Midbrain (tissue), 1 donor: Measurements from ENCODE around the gene KCNG2.

Experiments used
- DNase-seq: peaks from one replicate; lab custom pipeline; 2025; lab: John Stamatoyannopoulos, UW

Gene KCNG2

DNA sequence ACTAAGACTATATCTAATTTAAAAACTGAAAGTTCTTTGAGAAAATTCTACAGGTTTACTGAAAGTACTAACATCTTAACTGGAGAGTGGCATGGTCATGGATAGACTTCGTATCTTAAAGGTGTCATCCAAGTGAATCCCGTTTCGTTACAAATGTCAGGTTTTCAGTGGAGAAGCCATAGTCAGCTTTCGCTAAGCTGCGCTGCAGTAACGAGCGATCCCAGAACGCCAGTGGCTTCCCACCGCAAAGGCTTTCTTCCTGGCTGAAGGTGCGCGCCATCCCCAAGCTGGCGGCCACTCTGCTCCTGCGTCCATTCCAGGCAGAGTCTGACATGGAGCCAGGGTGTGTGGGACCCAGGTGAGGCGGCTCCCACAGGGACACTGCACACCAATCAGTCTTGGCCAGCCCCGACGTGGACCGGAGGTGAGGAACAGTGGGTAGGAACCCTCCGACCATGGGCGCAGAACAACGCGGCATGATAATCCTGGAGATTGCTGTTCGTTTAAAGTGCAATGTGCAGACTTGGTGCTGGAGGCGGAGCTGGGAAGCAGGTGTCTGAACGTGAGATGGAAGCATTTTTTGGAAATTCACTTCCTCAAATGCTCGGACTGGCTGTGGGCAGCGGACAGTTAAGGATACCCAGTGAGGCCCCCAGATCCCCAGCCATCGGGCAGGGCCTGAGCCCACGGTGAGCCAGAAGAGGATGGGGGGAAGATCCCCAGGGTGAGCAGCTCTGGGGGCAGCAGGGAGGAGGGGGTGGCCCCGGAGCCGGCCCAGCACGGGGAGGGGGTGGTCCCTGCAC is 27.8 kb upstream of the KCNG2 start:
- no peak for DNase-seq

DNA sequence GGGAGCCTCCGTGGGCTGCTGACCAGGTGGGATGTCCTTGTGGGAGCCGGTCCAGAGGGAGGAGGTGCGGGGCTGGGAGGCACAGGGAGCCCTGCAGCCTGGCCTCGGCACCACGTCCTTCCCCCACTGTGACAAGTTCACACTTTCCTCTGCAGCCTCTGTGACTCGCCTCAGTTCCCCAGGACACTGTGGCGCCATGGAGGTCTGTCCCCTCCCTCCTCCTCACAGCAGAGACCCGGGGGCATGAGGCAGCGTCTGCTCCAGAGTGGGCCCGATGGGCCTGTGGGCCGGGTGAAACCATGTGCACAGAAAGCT is 27.3 kb upstream of the KCNG2 start:
- no peak for DNase-seq

DNA sequence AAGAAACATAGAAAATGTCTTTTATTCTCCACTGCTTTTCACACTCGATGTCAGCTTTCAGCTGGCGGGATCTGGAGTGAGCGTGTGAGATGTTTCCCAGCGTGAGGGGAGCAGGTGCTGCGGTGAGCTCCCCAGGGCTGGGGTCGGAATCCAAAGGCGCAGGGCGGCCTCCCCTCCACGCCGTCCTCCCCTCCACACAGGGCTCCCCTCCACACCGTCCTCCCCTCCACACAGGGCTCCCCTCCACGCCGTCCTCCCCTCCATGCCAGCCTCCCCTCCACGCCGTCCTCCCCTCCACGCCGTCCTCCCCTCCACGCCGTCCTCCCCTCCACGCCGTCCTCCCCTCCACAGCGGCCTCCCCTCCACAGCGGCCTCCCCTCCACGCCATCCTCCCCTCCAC is 26.9 kb upstream of the KCNG2 start:
- DNase-seq, result no peak

DNA sequence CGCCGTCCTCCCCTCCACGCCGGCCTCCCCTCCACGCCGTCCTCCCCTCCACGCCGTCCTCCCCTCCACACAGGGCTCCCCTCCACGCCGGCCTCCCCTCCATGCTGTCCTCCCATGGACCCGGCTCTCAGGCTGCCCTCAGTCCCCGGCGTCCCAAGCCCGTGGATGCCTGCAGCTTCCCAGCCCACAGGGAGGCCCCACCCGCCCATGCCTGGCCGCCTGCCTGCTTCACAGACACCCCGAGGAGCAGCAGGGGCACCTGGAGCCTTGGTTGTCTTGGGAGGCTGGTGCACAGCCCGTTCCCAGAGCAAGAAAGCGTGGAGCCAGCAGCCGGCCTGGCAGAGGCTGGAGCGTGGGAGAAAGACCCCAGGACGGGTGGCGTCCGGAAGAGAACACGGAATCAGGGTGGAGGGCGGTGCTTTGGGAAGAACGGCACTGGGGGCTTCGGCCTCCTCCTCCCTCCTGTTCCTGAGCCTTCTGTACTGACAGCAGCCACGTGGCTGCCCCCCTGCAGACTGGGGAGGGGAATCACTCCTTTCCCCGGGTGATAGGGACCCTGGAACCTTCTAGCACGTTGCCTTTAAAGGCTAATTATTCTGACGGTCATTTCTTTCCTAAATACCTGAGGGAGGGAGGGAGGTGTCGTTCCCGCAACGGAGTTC is 26.2 kb upstream of the KCNG2 start:
- no peak for DNase-seq

DNA sequence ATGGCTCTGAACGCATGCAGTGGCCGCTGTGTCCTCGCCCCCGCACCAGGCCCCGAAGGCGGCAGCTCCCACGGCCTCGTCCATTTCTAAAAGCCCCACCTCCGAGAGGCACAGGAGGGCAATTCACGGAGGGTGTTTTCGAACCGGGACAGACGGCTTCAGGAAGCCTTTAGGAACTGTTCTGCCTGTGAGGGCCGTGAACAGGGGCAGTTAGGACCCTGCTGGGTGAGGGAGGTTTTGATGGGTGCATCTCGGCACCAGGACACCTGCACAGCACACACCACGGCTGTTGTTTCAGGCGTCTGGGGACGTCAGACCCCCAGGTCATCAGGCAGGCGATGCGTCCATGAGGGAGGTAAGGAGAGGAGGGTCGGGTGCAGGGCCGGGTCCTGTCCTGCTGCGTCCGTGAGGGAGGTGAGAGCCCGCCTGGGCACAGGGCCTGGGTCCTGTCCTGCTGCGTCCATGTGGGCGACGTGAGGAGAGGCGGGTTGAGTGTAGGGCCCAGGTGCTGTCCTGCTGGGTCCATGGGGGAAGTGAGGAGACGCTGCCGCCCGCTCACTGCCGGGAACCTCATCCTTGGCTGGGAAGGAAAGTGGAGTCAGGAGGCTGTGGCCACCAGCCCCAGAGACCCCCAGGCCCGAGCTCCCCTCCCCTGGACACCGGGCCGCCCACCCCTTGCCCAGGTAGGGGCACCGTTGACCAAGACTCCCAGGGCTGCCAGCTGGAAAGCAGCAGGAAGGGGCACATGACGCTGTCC is 25.5 kb upstream of the KCNG2 start:
- DNase-seq, result no peak

DNA sequence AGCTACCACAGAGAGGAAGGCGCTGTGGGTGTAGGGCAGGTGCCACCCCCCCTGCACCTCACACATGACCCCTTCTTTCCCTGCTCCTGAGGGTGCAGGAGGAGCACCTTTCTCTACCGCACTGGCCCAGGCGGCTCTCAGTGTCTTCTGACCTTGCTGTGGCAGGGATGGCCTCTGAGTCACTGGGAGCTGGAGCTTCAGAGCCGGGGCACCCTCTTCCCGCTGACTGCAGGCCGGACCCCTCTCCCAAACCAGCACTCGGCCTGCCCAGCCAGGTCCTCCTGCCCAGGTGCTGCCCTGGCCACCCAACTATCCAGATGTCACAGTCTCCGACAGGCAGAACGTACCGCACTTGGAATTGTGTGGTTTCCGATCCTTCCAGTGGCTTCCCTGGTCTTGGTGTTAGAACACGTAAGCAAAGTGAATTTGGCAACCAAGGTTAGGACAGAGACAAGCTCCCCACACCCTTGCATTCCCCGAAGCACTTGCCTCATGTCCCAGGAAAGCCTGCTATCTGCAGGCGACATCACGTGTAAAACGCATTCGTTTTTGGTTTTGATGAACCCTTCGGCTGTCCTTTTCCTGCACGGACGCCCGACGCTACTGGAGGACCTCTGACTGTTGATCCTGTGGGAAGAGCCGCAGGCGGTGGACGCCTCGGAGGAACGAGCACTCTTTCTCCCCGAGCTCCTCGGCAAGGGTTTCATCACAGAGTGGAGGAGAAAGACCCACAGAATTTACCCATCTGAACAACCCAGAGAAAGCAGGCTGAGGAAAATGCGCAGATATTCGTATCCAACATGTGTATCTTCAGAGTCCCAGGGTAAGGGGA is 24.7 kb upstream of the KCNG2 start:
- no peak for DNase-seq

DNA sequence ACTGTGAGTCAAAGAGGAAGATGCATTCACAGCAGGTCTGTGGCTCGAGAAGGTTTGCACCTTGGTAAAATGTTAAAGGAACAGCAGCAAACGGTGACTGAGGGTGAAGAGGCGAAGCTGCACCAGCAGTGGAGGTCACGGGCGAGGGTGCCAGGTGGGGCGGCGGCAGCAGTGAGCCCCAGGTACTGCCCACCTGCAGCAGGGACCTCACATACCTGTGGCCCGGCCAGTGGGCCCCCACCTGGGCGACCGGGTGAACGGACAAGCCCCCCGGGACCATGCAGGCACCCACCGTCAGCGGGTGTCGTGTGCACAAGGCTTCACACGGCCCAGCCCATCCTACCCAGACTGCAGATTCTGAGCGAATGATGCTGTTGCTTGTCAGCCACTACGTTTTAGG is 23.6 kb upstream of the KCNG2 start:
- DNase-seq, result no peak

DNA sequence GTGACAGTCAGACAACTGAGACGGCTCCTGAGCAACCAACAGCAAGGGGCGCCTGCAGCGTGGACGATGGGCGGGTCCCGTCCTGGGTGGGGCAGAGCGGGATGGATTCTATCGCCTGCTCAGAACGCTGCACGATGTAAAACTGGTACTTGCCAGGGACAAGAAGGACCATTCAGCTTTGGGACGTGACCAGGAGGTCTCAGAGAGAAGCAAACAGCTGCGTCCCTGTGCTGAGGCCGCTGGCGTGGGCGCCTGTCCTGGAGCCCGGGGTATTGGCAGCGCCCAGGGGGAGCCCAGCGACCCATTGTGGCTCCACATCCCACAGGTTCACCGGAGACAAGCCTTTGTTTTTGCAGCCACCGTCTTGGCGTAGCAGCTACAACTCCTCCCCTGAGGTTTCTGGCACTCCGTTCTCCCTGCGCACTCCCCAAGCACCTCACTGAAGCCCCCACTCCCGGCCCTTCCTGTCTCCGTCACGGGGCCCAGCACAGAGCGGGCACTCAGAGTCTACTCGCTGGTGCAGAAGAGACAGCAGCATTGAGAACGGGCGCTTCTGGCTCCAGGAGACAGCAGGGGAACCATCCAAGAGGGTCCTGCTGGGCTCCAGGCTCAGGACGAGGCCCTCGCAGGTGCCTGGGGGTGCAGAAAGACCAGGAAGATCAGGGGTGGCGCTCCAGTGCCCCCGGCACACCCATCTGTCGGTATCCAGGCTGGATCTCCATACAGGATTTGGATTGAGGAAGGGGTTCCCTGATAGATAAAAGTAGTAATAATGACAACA is 22.1 kb upstream of the KCNG2 start:
- DNase-seq, result no peak

DNA sequence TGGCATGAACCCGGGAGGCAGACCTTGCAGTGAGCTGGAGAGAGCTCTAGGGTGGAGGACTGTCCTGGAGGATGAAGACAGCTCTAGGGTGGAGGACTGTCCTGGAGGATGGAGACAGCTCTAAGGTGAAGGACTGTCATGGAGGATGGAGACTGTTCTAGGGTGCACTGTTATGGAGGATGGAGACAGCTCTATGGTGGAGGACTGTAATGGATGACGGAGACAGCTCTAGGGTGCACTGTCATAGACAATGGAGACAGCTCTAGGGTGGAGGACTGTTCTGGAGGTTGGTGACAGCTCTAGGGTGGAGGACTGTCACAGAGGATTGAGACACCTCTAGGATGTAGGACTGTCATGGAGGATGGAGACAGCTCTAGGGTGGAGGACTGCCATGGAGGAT is 21.1 kb upstream of the KCNG2 start:
- DNase-seq, result no peak

DNA sequence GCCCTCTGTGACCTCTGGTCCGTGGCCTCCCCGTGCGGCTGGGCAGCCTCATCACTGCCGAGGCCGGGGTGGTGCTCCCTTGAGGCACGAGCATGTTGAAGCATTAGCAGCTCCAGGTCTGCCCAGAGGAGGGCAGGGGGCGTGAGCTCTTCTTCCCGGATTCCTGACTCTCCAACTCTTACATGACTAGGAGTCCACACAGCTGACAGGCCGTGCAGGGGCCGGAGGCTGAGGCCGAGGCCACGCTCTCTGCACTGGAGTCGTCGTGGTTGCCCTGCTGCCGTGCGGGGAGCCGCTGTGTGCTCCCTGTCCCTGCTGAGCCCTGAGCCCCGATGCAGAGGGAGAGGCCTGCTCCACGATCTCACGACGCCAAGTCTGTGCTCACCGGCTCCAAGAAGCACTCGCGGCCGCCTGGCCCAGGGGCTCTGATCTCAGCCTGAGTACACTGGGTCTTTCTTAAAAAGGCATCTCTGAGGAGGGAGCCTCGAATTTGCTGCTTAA is 19.4 kb upstream of the KCNG2 start:
- DNase-seq, result no peak

DNA sequence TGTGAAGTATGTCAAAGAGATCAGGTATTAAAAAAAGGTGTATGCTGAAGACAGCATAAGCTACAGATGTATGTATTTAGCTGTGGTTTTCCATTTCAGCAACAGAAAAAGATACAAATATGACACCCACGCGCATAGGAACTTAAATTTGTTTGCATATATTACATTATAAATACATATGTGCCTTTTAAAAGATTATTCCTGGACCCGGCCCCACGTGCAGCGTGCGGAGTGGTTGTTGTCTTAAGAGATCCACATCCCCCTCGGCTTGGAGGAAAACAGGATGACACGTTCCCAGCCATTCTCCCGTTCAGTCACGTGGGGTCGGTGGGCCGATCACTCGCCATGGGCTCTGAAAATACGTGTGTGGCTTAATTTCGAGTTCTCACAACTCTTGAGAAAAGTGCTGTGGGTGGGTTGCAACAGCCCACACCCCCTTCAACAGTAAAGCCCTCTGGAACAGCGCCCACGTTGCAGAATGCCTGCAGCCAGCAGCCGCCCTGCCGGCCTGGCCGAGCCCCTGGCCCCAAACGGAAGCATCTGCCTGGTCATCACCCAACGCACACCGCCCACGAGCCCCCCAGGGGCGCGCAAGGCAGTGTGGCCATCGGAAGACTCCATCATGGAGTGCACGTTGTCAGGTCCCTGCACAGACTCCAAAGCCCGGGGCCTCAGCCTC is 18.6 kb upstream of the KCNG2 start:
- no peak for DNase-seq

DNA sequence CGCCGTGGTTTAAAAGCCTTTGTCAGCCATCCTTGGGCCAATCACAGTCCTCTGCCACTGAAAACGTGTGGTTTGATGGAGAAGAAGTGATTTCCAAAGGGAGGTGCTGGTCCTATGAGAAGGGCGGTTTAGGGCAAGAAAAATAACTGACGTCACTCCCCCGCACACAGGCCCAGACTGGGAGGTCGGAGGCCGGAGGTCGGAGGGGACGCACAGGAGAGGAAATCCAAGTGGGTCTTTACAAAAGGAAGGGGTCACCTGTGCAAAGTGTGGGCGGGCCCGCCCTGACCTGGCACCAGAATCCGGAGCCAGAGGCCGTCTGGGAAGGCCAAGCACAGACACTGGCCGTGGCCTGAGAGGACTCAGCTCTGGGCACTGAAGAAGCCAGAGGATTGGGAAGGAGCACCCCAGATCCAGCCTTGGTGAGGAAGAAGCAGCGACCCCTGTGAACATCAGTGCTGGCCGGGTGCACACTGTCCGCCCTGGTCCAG is 18.0 kb upstream of the KCNG2 start:
- DNase-seq, result no peak

DNA sequence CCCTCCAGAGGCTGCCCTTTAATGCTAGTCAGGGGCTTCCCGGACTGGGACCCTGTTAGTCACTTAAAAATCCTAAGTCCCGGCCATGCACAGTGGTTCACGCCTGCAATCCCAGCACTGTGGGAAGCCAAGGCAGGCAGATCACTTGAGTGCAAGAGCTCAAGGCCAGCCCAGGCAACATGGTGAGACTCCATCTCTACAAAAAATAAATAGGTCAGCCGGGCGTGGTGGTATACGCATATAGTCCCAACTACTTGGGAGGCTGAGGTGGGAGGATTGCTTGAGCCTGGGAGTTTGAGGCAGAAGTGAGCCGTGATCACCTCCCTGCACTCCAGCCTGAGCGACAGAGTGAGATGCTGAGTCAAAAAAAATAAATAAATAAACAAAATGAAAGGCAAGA is 17.2 kb upstream of the KCNG2 start:
- no peak for DNase-seq

DNA sequence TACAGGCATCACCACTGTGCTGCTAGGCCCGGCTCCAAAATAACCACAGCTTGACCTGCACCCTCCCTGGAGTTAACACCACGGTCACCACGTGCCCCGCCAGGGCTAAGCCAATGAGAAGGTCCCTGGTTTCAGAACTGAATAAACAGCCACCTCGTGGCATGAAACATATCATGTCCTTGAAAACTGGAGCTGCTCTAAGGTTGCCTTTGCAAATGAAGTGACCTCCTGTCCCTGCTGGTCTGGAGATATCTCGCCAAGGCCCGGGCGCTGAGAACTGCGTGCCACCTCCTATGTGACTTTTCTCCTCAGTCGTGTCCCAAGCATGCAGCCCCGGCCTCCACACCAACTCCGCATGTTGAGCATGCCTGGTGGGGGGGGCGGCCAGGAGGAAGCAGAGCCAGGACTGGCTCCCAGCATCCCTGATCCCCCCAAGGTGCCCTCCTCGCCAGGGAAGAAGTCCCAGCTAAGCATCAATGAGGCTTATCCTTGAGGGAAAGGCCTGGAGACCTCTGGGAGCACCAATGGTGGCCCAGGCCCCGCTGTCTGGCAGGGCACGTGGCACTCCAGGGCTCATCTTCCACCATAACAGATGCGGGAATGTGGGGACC is 16.3 kb upstream of the KCNG2 start:
- DNase-seq, result no peak

DNA sequence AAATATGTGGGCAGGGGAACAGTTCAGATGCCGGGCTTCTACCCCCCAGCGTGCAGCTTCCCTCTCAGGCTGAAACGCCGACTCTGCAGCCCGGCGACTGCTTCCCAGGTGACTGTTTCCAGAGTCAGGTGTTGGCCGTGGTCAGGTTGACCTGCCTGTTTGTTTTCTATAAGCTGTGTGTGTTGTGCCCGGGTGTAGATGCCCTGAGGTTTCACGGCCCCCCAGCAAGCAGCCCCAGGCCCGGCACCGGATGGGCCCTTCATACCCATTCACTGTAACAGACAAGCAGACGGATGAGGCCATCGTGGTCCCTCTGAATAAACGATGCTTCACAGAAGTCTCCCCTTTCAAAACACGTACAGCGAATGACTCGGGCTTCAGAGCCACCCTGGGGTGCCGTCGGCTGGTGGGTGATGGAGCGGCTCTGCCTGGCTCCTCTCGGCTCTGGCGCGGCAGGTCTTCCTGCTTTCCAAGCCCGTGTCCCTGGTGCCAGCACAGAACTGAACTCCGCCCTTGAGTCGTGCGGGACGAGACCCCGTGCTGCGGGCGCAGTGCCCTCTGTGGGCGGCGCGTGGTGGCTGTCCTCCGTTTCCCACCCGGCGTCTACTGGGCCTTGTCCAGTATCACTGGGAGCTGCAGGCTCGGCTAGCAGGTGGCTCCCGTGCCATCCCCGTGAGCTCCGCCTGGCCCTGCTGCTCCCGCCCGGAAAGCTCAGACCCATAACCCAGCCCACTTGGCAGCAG is 15.0 kb upstream of the KCNG2 start:
- no peak for DNase-seq

DNA sequence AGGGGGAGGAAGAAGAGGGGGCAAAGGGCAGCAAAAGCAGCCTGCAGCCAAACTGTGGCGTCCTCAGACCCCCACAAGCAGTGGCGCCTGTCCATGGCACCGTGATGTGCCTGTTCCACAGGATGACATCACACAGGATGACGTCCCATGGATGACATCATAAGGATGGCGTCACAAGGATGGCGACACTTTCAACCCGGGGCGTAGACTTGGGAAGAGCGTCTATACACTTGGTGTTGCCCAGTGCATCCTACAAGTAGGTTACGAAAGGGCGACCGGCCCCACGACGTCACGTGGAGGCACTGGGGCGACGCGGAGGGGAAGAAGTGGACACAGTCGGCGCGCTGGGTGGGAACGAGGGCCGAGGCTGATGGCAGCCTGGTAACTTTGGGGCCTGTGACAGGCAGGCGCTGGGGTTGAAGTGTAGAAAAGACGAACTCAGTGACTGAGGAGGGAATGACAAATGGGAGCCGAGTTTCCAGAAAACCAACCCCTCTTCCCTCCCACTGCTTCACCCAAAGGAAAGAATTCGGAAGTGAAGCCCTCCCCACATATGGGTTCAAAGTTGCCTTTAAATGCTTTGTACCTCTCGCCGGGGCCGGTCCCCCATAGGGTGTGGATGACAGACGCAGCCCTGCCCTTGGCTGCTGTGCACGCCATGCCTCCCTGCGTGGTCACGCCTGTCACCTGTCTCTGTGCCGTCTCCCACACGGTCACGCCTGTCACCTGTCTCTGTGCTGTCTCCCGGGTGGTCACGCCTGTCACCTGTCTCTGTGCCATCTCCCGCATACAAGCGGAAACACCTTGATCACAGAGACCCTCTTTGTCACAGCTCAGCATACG is 13.4 kb upstream of the KCNG2 start:
- DNase-seq, result no peak

DNA sequence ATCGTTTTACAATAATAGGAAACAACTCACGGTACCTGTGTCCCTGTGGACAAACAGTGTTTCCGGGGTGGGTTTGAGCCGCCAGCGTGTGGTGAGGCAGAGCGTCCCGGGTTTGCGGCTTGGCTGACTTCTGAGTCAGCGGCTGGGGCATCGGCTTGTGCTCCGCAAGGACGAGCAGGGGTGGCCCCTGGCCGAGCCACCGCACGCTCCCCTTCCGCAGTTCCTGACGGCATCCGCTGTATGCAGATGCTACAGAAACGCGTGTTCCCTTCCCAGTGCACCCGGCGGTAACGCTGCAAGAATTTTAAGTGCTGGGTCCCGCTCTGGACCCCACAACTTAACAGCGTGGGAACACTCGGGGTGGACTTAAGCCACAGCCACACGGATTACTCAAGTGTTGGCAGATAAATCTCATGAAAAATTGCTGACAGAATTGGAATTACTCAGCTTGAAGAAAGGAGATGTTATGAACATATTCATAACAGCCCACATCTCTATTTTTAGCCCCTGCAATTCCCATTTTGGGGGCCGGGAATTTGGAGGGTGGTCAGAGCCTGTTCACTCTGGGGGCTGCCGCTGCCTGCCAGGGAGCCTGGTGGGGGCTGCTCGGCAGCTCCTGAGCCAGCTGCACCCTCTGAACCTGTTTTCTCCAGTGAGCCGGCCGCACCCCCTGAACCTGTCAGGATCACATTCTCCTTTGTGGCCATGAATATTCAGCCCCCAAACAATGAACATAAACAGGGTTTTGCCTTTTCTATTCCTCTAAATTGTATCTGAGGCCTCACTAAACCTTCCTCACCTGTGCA is 12.6 kb upstream of the KCNG2 start:
- no peak for DNase-seq

DNA sequence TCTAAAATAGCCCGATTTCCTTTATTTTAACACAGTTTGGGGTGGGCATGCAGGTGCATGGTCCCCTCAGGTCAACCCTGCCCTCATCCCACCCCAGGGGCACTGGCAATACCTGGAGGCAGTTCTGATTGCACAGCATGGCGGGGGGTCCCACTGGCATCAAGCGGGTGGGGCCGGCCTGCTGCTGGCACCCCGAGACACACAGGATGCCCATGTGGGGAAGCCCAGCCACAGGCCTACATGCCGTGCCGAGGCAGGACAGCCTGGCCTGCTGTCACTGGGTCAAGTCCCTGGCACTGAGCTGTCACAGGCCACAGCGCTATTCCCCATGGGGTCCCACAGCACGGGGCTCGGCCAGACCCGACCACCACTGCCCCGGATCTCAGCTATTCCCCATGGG is 11.9 kb upstream of the KCNG2 start:
- no peak for DNase-seq
